Ascending aorta (tissue), 2 donors: ENCODE data around the gene HTRA1. TPM values are rescaled to one million over a fixed set of nuclear protein-coding genes. Genes with fewer than 3 reads are reported as not detected.

Source experiments
- DNase-seq, 2 donors: peaks; one replicate each; pipeline ENCODE4 v3.0.0-alpha.2; 2019; ENCODE audit warnings: low spot score in 2 of 2
- H3K27ac ChIP-seq, 2 donors: fragments of 200-600 bp; sonication (generic); one replicate each; pipeline ENCODE4 v1.5.1; 2016 to 2017; ENCODE audit warnings: mild to moderate bottlenecking in 1 of 2
- H3K27me3 ChIP-seq: fragments of 200-600 bp; sonication (generic); one replicate; pipeline ENCODE4 v1.5.1; 2017
- H3K36me3 ChIP-seq, 2 donors: fragments of 200-600 bp; sonication (generic); one replicate each; pipeline ENCODE4 v1.5.1; 2016
- H3K4me1 ChIP-seq, 2 donors: fragments of 200-600 bp; sonication (generic); one replicate each; pipeline ENCODE4 v1.5.1; 2016 to 2017; ENCODE audit warnings: mild to moderate bottlenecking in 1 of 2
- H3K4me3 ChIP-seq, 2 donors: fragments of 200-600 bp; sonication (generic); one replicate each; pipeline ENCODE4 v1.5.1; 2016 to 2017; ENCODE audit warnings: mild to moderate bottlenecking in 1 of 2
- H3K9me3 ChIP-seq, 2 donors: fragments of 200-600 bp; sonication (generic); one replicate each; pipeline ENCODE4 v1.5.1; 2016
- intact Hi-C: fragments of 100-400 bp; cut with DNase I; formaldehyde crosslinking; loops from one replicate; pipeline ENCODE4 v1.15.1; 2023
- total RNA-seq: library from RNA; depleted of rRNA; stranded (reverse); fragments of >200 nt; gene quantifications from one replicate; pipeline ENCODE4 v1.1.0, GENCODE V29; 2016
- TF ChIP-seq, protein P1 (sequence below), 3 experiments: fragments of 200-600 bp in 2 of 3; fragments of 450-650 bp in 1 of 3; sonication (generic) in 2 of 3; IDR thresholded peaks; one replicate each; pipeline ENCODE4 v1.5.1; 2016 to 2019; ENCODE audit warnings: antibody characterized with exemption in 3 of 3, mild to moderate bottlenecking in 1 of 3, moderate library complexity in 1 of 3

The HTRA1 gene
- total RNA-seq, 1 donor from 2014 or later = 112 TPM

DNA sequence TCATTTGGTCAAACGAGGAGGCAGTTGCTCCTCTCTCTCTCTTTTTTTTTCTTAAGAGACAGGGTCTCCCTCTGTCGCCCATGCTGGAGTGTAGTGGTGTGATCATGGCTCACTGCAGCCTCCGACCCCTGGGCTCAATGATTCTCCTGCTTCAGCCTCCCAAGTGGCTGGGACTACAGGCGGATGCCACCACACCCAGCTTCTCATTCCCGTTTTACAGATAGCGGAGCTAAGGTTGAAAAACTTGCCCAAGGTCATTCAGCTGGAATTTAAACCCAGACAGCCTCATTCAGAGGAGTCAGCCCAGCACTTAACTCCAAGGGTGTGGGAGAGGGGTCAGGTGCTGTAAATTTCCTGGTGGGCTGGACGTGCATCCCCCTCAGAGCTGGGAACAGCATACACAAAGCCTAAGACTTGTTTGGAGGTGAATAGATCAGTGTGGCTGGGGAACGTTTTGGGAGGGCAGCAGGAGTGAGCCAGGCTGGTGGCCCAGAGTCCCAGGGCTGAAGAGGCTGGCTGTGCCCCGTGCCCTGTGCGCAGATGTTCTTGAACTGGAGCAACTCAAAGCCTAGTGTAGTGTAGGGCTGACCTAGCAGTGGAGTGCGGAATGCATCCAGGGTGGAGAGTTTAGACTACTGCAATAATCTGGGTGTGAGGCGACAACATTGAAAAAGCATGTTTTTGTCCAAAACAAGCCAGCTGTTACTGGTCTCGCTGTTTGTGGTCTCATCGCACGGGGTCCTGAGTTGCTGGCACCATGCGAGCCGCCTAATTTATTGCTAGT, 2.3 kb downstream of the HTRA1 start:
- H3K36me3 ChIP-seq = no peaks in the 10 kb centered on the region
- TF ChIP-seq, protein P1, sequence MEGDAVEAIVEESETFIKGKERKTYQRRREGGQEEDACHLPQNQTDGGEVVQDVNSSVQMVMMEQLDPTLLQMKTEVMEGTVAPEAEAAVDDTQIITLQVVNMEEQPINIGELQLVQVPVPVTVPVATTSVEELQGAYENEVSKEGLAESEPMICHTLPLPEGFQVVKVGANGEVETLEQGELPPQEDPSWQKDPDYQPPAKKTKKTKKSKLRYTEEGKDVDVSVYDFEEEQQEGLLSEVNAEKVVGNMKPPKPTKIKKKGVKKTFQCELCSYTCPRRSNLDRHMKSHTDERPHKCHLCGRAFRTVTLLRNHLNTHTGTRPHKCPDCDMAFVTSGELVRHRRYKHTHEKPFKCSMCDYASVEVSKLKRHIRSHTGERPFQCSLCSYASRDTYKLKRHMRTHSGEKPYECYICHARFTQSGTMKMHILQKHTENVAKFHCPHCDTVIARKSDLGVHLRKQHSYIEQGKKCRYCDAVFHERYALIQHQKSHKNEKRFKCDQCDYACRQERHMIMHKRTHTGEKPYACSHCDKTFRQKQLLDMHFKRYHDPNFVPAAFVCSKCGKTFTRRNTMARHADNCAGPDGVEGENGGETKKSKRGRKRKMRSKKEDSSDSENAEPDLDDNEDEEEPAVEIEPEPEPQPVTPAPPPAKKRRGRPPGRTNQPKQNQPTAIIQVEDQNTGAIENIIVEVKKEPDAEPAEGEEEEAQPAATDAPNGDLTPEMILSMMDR (IDR thresholded peaks at IDR 0.05) = no peak
- no peaks in the 10 kb centered on the region for H3K9me3 ChIP-seq
- DNase-seq = peak in 1 of 2 donors; percentile 27
- H3K4me3 ChIP-seq = peak overlapping the region; percentile 94 to 96
- H3K4me1 ChIP-seq = peaks cover 6 to 45% of the 10 kb centered on the region in 2 donors
- H3K27me3 ChIP-seq = no peaks in the 10 kb centered on the region
- H3K27ac ChIP-seq = peak overlapping the region; percentile 87 to 93
- intact Hi-C loops = loop anchor here (2.0 to 10.0 kb wide), 2 partner anchors 35 to 319 kb away; no protein-coding TSS in a partner anchor

DNA sequence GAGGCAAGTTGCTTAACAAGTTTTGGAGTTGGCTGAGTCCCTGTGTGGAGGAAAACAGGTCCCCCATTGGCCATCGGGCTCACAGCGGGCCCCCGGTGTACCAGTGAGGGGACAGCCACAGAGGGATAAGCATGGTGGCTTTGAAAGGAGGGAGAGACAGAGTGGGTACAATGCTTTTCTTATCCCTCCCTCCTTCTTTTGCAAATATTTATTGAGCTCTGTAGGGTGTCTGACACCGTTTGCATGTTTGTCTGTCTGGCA, 2.8 kb downstream of the HTRA1 start:
- DNase-seq = no peak
- intact Hi-C loops = loop anchor here (10.0 kb wide), 1 partner anchor 319 kb away; no protein-coding TSS in a partner anchor
- H3K27me3 ChIP-seq = no peaks in the 10 kb centered on the region
- H3K4me3 ChIP-seq = peak overlapping the region; percentile 94 to 96
- TF ChIP-seq, protein P1 (IDR thresholded peaks at IDR 0.05) = no peak
- no peaks in the 10 kb centered on the region for H3K36me3 ChIP-seq
- H3K4me1 ChIP-seq = peaks cover 6 to 48% of the 10 kb centered on the region in 2 donors
- no peak overlapping the region for H3K27ac ChIP-seq
- no peaks in the 10 kb centered on the region for H3K9me3 ChIP-seq

DNA sequence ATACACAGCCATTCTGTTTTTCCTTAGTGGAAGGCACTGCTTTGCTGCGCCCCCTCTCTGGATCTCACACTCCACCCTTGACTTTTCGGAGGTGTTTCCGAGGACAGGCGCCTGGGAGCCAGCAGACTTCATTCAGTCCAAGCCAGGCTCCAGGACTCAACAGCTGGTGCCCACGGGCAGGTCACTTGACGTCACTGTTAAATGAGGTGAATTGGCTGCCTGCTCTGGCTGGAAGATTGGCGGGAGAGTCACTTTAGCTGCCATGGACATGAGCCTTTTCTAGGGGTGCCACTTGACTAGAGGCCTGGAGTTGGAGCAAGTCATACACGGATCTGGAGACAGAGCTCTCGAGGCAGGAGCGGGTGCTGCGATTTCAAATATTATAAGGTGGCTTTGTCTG, 3.2 kb downstream of the HTRA1 start:
- no peaks in the 10 kb centered on the region for H3K36me3 ChIP-seq
- no peak overlapping the region for H3K27ac ChIP-seq
- H3K9me3 ChIP-seq = no peaks in the 10 kb centered on the region
- H3K27me3 ChIP-seq = no peaks in the 10 kb centered on the region
- TF ChIP-seq, protein P1 (IDR thresholded peaks at IDR 0.05) = no peak
- peak in 1 of 2 donors; percentile 61 for DNase-seq
- H3K4me1 ChIP-seq = peaks cover 9 to 52% of the 10 kb centered on the region in 2 donors
- peak overlapping the region in 1 of 2 donors; percentile 94 for H3K4me3 ChIP-seq
- intact Hi-C loops = loop anchor here (10.0 kb wide), 1 partner anchor 320 kb away; no protein-coding TSS in a partner anchor

DNA sequence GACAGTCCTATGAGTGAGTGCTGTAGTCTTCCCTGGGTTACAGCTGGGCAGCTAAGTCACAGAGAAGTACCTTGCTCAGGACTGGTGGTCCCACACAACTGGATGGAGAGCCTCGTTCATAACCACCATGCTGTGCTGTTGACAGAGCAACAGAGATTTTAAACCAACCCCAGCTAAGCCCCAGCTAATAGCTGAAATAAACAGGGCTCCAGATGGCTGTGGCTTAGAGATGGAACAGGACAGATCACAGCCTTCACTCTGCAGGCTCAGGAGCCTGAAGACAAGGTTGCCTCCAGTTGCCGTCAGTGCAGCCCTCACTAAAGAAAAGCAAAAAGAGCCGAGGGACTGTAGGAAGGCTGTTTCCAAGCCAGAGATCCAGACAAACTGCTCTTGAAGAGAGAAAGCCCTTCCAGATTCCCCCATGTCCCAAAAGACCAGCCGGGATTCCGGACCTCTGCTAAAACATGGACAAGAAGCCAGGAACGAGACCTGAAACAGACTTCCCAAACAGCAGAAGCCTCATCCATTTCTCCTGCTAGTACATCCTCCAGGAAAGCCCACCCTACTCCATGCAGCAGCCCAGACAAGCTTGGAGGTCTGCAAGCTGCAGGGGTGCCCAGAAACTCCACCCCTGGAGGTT, 4.2 kb downstream of the HTRA1 start:
- peak in 1 of 2 donors; percentile 46 for DNase-seq
- TF ChIP-seq, protein P1 (IDR thresholded peaks at IDR 0.05) = no peak
- intact Hi-C loops = loop anchor here (10.0 kb wide), 1 partner anchor 321 kb away; no protein-coding TSS in a partner anchor
- H3K4me1 ChIP-seq = peaks cover 9 to 50% of the 10 kb centered on the region in 2 donors
- H3K36me3 ChIP-seq = no peaks in the 10 kb centered on the region
- H3K27me3 ChIP-seq = no peaks in the 10 kb centered on the region
- no peaks in the 10 kb centered on the region for H3K9me3 ChIP-seq
- no peak overlapping the region for H3K27ac ChIP-seq
- no peak overlapping the region for H3K4me3 ChIP-seq

DNA sequence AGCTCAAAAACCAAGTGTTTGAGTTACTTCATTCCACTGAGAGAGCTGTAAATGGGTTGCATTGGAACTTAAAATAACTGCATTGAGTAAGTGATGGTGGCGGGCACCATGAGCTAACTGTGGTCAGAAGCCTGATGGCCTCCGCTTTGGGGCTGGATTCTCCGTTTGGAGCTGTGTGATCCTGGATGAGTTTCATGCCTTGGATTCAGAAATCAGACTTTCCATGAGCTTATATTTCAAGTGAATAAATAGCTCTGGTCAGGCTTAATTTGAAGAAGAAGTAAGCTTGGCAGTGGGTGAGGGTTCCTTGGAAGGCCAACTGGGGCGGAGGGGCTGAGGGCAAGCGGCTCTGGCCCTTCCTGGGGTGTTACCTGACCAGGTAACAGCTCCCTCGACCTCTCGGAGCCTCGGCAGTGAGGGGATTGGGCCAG, 5.6 kb downstream of the HTRA1 start:
- Histone ChIP-seq H3K9me3 (no peaks in the 10 kb centered on the region), H3K36me3 (no peaks in the 10 kb centered on the region), H3K4me1 (peaks cover 6 to 46% of the 10 kb centered on the region in 2 donors), H3K27ac (peak overlapping the region; percentile 21 to 47), H3K27me3 (no peaks in the 10 kb centered on the region), H3K4me3 (no peak overlapping the region)
- intact Hi-C loops = loop anchor here (10.0 kb wide), 1 partner anchor 322 kb away; no protein-coding TSS in a partner anchor
- TF ChIP-seq, protein P1 (IDR thresholded peaks at IDR 0.05) = no peak
- DNase-seq = peak in 1 of 2 donors; percentile 48
